Measurements from ENCODE around the gene LRRN1. TPM values are rescaled to one million over a fixed set of nuclear protein-coding genes. Genes with fewer than 3 reads are reported as not detected.

LRRN1 gene
- 0.30 and 0.33 TPM in 2 replicates for total RNA-seq

GRCh38 chr3:3799173-3800079 lies at the start of gene LRRN1:
TSS of gene LRRN1 (plus strand) at chr3:3799431. CDS start at chr3:3844642, 45,211 bp downstream.

